ENCODE data around the gene DIO3. TPM values are rescaled to one million over a fixed set of nuclear protein-coding genes. Genes with fewer than 3 reads are reported as not detected.

The DIO3 gene
- polyA plus RNA-seq, 3 donors, result 0.11 to 0.35 (median 0.20) TPM

- DNase-seq (ENCODE audit: low read depth in 3 of 3, low spot score in 2 of 3), result no peak
These were observed 34.8 kb downstream of the DIO3 start for GRCh38 chr14:101595887-101596721.

GRCh38 chr14:101596742-101597141 lies 35.4 kb downstream of the DIO3 start:
- DNase-seq (ENCODE audit: low read depth in 3 of 3, low spot score in 2 of 3), result no peak

GRCh38 chr14:101598159-101598558 lies 36.9 kb downstream of the DIO3 start:
- DNase-seq (ENCODE audit: low read depth in 3 of 3, low spot score in 2 of 3), result no peak

- DNase-seq (ENCODE audit: low read depth in 3 of 3, low spot score in 2 of 3), result no peak
These were observed 37.4 kb downstream of the DIO3 start for GRCh38 chr14:101598571-101599233.

GRCh38 chr14:101599234-101599885 lies 38.1 kb downstream of the DIO3 start:
- no peak for DNase-seq (ENCODE audit: low read depth in 3 of 3, low spot score in 2 of 3)

GRCh38 chr14:101600336-101600890 lies 39.1 kb downstream of the DIO3 start:
- DNase-seq (ENCODE audit: low read depth in 3 of 3, low spot score in 2 of 3), result no peak

- DNase-seq (ENCODE audit: low read depth in 3 of 3, low spot score in 2 of 3), result no peak
These were observed 39.8 kb downstream of the DIO3 start for GRCh38 chr14:101600891-101601605.

GRCh38 chr14:101601606-101602465 lies 40.5 kb downstream of the DIO3 start:
- no peak for DNase-seq (ENCODE audit: low read depth in 3 of 3, low spot score in 2 of 3)

- no peak for DNase-seq (ENCODE audit: low read depth in 3 of 3, low spot score in 2 of 3)
These were observed 41.2 kb downstream of the DIO3 start for GRCh38 chr14:101602466-101602840.

GRCh38 chr14:101603096-101603495 lies 41.8 kb downstream of the DIO3 start:
- no peak for DNase-seq (ENCODE audit: low read depth in 3 of 3, low spot score in 2 of 3)

- no peak for DNase-seq (ENCODE audit: low read depth in 3 of 3, low spot score in 2 of 3)
These were observed 43.1 kb downstream of the DIO3 start for GRCh38 chr14:101604228-101604934.

- no peak for DNase-seq (ENCODE audit: low read depth in 3 of 3, low spot score in 2 of 3)
These were observed 43.9 kb downstream of the DIO3 start for GRCh38 chr14:101604935-101605780.

- no peak for DNase-seq (ENCODE audit: low read depth in 3 of 3, low spot score in 2 of 3)
These were observed 44.5 kb downstream of the DIO3 start for GRCh38 chr14:101605836-101606235.

Other genes with a start within 250 kb of the DIO3 start
- gene PPP2R5C, start 200.2 kb downstream of the DIO3 start, polyA plus RNA-seq (ENCODE audit: insufficient read length in 3 of 3), result 100 to 1,000 TPM; 105 to 114 (median 106) TPM